ENCODE data around the gene PARVB. TPM values are rescaled to one million over a fixed set of nuclear protein-coding genes. Genes with fewer than 3 reads are reported as not detected.

The PARVB gene
- total RNA-seq, 4 donors from 2014 or later: 120 to 201 (median 147) TPM

GRCh38 chr22:44088976-44089570 is 65.0 kb downstream of the PARVB start:
- DNase-seq (peak; percentile 79 to 86), ATAC-seq (peak; percentile 44 to 61)
- TF ChIP-seq POLR2A (IDR thresholded peaks at IDR 0.05) (no peak), CTCF (IDR thresholded peaks at IDR 0.05 in 4 of 5, conservative IDR thresholded peaks at IDR 0.05 in 1 of 5) (no peak)
- no peaks in the 10 kb centered on the region for H3K36me3 ChIP-seq
- in situ Hi-C loops (cut with MboI; ENCODE audit: low sequenced_read_pairs in 4 of 4): loop anchor here (5.0 to 25.0 kb wide), 5 partner anchors 64 to 536 kb away; partner anchors contain the start of genes EFCAB6 (in 1 of the 4) and PARVB (in 1 of the 4)
- H3K27ac ChIP-seq: peak overlapping the region; percentile 88 to 96 (median 90)
- peak overlapping the region in 1 of 4 donors; percentile 61 for H3K4me3 ChIP-seq
- H3K9me3 ChIP-seq: no peaks in the 10 kb centered on the region
- H3K27me3 ChIP-seq: no peaks in the 10 kb centered on the region
- H3K4me1 ChIP-seq: peaks cover 58 to 69% of the 10 kb centered on the region in 2 donors
- intact Hi-C loops (cut with DNase I; ENCODE audit: low total_unique reads): loop anchor here (5.0 kb wide), 1 partner anchor 257 kb away; no protein-coding TSS in a partner anchor

- Histone ChIP-seq H3K4me3 (peak overlapping the region in 1 of 4 donors; percentile 61), H3K27ac (peak overlapping the region; percentile 88 to 96 (median 90)), H3K9me3 (no peaks in the 10 kb centered on the region), H3K27me3 (no peaks in the 10 kb centered on the region), H3K4me1 (peaks cover 50 to 60% of the 10 kb centered on the region in 2 donors), H3K36me3 (peaks cover 0 to 9% of the 10 kb centered on the region in 2 donors)
- DNase-seq (no peak), ATAC-seq (no peak)
- TF ChIP-seq CTCF (IDR thresholded peaks at IDR 0.05 in 4 of 5, conservative IDR thresholded peaks at IDR 0.05 in 1 of 5) (no peak), POLR2A (IDR thresholded peaks at IDR 0.05) (no peak)
- intact Hi-C loops (cut with DNase I; ENCODE audit: low total_unique reads) (loop anchor here (5.0 kb wide), 2 partner anchors 52 to 258 kb away; no protein-coding TSS in a partner anchor), in situ Hi-C loops (cut with MboI; ENCODE audit: low sequenced_read_pairs in 4 of 4) (loop anchor here (5.0 to 25.0 kb wide), 5 partner anchors 65 to 535 kb away; partner anchors contain the start of genes EFCAB6 (in 1 of the 4) and PARVB (in 1 of the 4))
Measured at GRCh38 chr22:44089717-44090570, 65.8 kb downstream of the PARVB start.

GRCh38 chr22:44090571-44090905 is 66.4 kb downstream of the PARVB start:
- H3K27ac ChIP-seq: peak overlapping the region; percentile 88 to 96 (median 90)
- intact Hi-C loops (cut with DNase I; ENCODE audit: low total_unique reads) (loop anchor here (5.0 kb wide), 1 partner anchor 52 kb away; no protein-coding TSS in a partner anchor), in situ Hi-C loops (cut with MboI; ENCODE audit: low sequenced_read_pairs in 4 of 4) (loop anchor here in 1 of 4 donors (25.0 kb wide), 1 partner anchor 278 kb away; the partner anchor contains the start of gene EFCAB6)
- peaks cover 0 to 14% of the 10 kb centered on the region in 2 donors for H3K36me3 ChIP-seq
- peak overlapping the region in 1 of 4 donors; percentile 10 for H3K4me3 ChIP-seq
- no peaks in the 10 kb centered on the region for H3K9me3 ChIP-seq
- no peaks in the 10 kb centered on the region for H3K27me3 ChIP-seq
- DNase-seq (no peak), ATAC-seq (no peak)
- no peak for TF ChIP-seq POLR2A (IDR thresholded peaks at IDR 0.05)
- TF ChIP-seq CTCF (IDR thresholded peaks at IDR 0.05 in 4 of 5, conservative IDR thresholded peaks at IDR 0.05 in 1 of 5): no peak
- peaks cover 44 to 54% of the 10 kb centered on the region in 2 donors for H3K4me1 ChIP-seq

GRCh38 chr22:44091021-44091721 is 67.1 kb downstream of the PARVB start:
- H3K36me3 ChIP-seq: peaks cover 0 to 20% of the 10 kb centered on the region in 2 donors
- H3K27ac ChIP-seq: peak overlapping the region in 3 of 4 donors; percentile 88 to 96 (median 89)
- TF ChIP-seq CTCF (IDR thresholded peaks at IDR 0.05 in 4 of 5, conservative IDR thresholded peaks at IDR 0.05 in 1 of 5) (peak in 1 of 5 experiments; percentile 17), POLR2A (IDR thresholded peaks at IDR 0.05) (no peak)
- in situ Hi-C loops (cut with MboI; ENCODE audit: low sequenced_read_pairs in 4 of 4): loop anchor here in 1 of 4 donors (25.0 kb wide), 1 partner anchor 279 kb away; the partner anchor contains the start of gene EFCAB6
- H3K4me1 ChIP-seq: peaks cover 37 to 48% of the 10 kb centered on the region in 2 donors
- DNase-seq (no peak), ATAC-seq (no peak)
- peak overlapping the region in 1 of 4 donors; percentile 10 for H3K4me3 ChIP-seq
- H3K9me3 ChIP-seq: no peaks in the 10 kb centered on the region
- H3K27me3 ChIP-seq: no peaks in the 10 kb centered on the region
- intact Hi-C loops (cut with DNase I; ENCODE audit: low total_unique reads): loop anchor here (5.0 kb wide), 1 partner anchor 51 kb away; no protein-coding TSS in a partner anchor

Data from gastrocnemius medialis (tissue), 4 donors.